PC-9 (cell line): Measurements from ENCODE around the gene TMCC1. TPM values are rescaled to one million over a fixed set of nuclear protein-coding genes. Genes with fewer than 3 reads are reported as not detected.

Experiments
- BruUV-seq: library from RNA; stranded (reverse); fragments of 400-500 nt; replicated peaks from 2 replicates; lab custom pipeline; 2021; lab: Mats Ljungman, UMichigan
- CTCF ChIA-PET: fragments of 300-600 bp; sonication (Branson Sonifier 250); formaldehyde crosslinking; loops from one replicate; lab custom pipeline; 2022; ENCODE audit warnings: antibody characterized with exemption; lab: Charles Lee
- POLR2A ChIA-PET: fragments of 300-600 bp; sonication (Branson Sonifier 250); formaldehyde crosslinking; loops from one replicate; lab custom pipeline; 2022; ENCODE audit warnings: antibody characterized with exemption; ENCODE audit not compliant: unreplicated experiment; lab: Charles Lee
- DNase-seq, 2 experiments: peaks; one replicate each; pipeline versions ENCODE4 v3.0.0 to v3.0.0-alpha.2; 2015 to 2022; ENCODE audit warnings: mixed read lengths in 1 of 2
- H2AFZ ChIP-seq: fragments of 200-600 bp; sonication (generic); 2 replicates; pipeline ENCODE4 v1.8.1; 2017; ENCODE audit warnings: antibody characterized with exemption
- H3F3A ChIP-seq: fragments of 200-600 bp; sonication (generic); 2 replicates; pipeline ENCODE4 v1.8.1; 2017; ENCODE audit warnings: antibody characterized with exemption, mild to moderate bottlenecking, low read depth; ENCODE audit not compliant: insufficient read depth
- H3K27ac ChIP-seq: fragments of 200-600 bp; sonication (generic); 2 replicates; pipeline ENCODE4 v1.6.1; 2016; ENCODE audit warnings: mixed run types
- H3K27me3 ChIP-seq: fragments of 200-600 bp; sonication (generic); 2 replicates; pipeline ENCODE4 v1.6.1; 2016; ENCODE audit warnings: low read depth, mixed run types; ENCODE audit not compliant: insufficient read depth
- H3K36me3 ChIP-seq: fragments of 200-600 bp; sonication (generic); 2 replicates; pipeline ENCODE4 v1.6.1; 2016; ENCODE audit warnings: low read depth, mixed run types
- H3K4me1 ChIP-seq: fragments of 200-600 bp; sonication (generic); replicated peaks from 2 replicates; pipeline ENCODE4 v1.6.1; 2016; ENCODE audit warnings: mixed run types; ENCODE audit not compliant: insufficient read depth
- H3K4me2 ChIP-seq: fragments of 200-600 bp; sonication (generic); 2 replicates; pipeline ENCODE4 v1.6.1; 2017; ENCODE audit warnings: mixed run types
- H3K4me3 ChIP-seq: fragments of 200-600 bp; sonication (generic); 2 replicates; pipeline ENCODE4 v1.6.1; 2016; ENCODE audit warnings: mixed run types
- H3K79me2 ChIP-seq: fragments of 200-600 bp; sonication (generic); 2 replicates; pipeline ENCODE4 v1.6.1; 2017; ENCODE audit warnings: low read depth, mixed run types
- H3K9me2 ChIP-seq: fragments of 200-600 bp; sonication (generic); 2 replicates; pipeline ENCODE4 v1.8.1; 2017; ENCODE audit warnings: mild to moderate bottlenecking; ENCODE audit not compliant: insufficient read depth
- H3K9me3 ChIP-seq: fragments of 200-600 bp; sonication (generic); 2 replicates; pipeline ENCODE4 v1.8.1; 2016; ENCODE audit warnings: low read depth; ENCODE audit not compliant: insufficient read depth
- H4K20me1 ChIP-seq: fragments of 200-600 bp; sonication (generic); 2 replicates; pipeline ENCODE4 v1.8.1; 2017; ENCODE audit not compliant: insufficient read depth
- EZH2 ChIP-seq: fragments of 200-600 bp; sonication (generic); IDR thresholded peaks from 2 replicates; pipeline ENCODE4 v1.8.0; 2017; ENCODE audit warnings: antibody characterized with exemption, low read depth
- intact Hi-C: fragments of 100-400 bp; cut with micrococcal nuclease; formaldehyde crosslinking; loops from one replicate; pipeline ENCODE4 v1.10.0; 2022; ENCODE audit not compliant: unreplicated experiment
- total RNA-seq: library from RNA; stranded (reverse); gene quantifications from 2 replicates; pipeline ENCODE4 v1.2.3, GENCODE V29; 2021
- TF ChIP-seq, protein P1 (sequence below): fragments of 200-600 bp; sonication (generic); conservative IDR thresholded peaks from 2 replicates; pipeline ENCODE4 v1.6.1; 2017; ENCODE audit warnings: mixed run types, antibody characterized with exemption, mild to moderate bottlenecking, moderate library complexity

The TMCC1 gene
- total RNA-seq, 1 experiment from 2014 or later, result 41.4 TPM

DNA sequence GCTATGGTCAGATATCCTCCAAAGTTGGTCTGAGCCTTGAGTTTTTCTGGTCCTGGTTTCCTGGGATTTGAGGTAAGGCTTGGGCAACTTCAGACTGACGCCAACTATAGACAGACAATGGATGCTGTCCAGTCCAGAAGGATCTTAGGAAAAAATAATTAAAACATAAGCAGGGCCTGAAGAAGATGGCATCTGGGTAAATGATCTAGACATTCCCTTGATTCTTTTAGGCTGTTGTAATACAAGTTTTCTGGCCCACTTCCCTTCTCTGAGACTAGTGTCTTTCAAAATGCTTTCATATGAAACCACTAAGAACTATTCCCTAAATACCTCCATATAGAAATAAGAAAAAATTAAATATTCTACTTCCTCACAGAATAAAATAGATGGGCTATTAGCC, 239.4 kb downstream of the TMCC1 start:
- BruUV-seq, result no TSS peak
- TF ChIP-seq, protein P1, sequence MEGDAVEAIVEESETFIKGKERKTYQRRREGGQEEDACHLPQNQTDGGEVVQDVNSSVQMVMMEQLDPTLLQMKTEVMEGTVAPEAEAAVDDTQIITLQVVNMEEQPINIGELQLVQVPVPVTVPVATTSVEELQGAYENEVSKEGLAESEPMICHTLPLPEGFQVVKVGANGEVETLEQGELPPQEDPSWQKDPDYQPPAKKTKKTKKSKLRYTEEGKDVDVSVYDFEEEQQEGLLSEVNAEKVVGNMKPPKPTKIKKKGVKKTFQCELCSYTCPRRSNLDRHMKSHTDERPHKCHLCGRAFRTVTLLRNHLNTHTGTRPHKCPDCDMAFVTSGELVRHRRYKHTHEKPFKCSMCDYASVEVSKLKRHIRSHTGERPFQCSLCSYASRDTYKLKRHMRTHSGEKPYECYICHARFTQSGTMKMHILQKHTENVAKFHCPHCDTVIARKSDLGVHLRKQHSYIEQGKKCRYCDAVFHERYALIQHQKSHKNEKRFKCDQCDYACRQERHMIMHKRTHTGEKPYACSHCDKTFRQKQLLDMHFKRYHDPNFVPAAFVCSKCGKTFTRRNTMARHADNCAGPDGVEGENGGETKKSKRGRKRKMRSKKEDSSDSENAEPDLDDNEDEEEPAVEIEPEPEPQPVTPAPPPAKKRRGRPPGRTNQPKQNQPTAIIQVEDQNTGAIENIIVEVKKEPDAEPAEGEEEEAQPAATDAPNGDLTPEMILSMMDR, result no peak
- TF ChIP-seq EZH2, result no peak
- peaks cover 78% of the 10 kb centered on the region for H3K79me2 ChIP-seq
- ChIA-PET POLR2A (no interaction called here), CTCF (no interaction called here)
- peaks cover 37% of the 10 kb centered on the region for H3F3A ChIP-seq
- peaks cover 33% of the 10 kb centered on the region; the same call in 1 of the 2 replicates for H3K36me3 ChIP-seq
- no peak overlapping the region for H3K4me2 ChIP-seq
- no peaks in the 10 kb centered on the region for H3K9me3 ChIP-seq
- intact Hi-C loops, result no loop called here
- no peaks in the 10 kb centered on the region for H3K27me3 ChIP-seq
- peaks cover 84% of the 10 kb centered on the region for H3K4me1 ChIP-seq
- DNase-seq, result no peak
- H2AFZ ChIP-seq, result no peak overlapping the region
- no peaks in the 10 kb centered on the region for H4K20me1 ChIP-seq
- H3K4me3 ChIP-seq, result no peak overlapping the region
- H3K9me2 ChIP-seq, result no peaks in the 10 kb centered on the region
- no peak overlapping the region for H3K27ac ChIP-seq

DNA sequence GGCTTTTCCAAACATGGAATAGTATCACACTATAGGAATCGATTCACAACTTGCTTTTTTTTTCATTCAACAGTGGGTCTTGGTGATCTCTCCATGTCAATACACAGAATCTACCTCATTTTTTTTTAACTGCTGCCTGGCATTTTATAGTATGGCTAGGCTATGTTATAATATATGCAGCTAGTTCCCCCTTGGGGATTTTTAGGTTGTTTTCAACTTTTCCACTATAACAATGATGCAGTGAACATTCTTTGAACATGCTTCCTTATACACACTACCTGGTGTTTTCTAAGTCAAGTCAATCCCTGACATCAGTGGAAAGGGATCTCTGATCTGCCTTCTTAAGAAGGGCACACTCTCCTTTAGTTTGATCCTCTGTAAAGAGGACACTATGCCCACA, 240.5 kb downstream of the TMCC1 start:
- no peaks in the 10 kb centered on the region for H3K27me3 ChIP-seq
- ChIA-PET CTCF (no interaction called here), POLR2A (no interaction called here)
- no peak overlapping the region for H2AFZ ChIP-seq
- H3K9me3 ChIP-seq, result no peaks in the 10 kb centered on the region
- no peaks in the 10 kb centered on the region for H3K9me2 ChIP-seq
- H3K27ac ChIP-seq, result peak overlapping the region; percentile 91
- H3F3A ChIP-seq, result peaks cover 35% of the 10 kb centered on the region
- intact Hi-C loops, result no loop called here
- H3K79me2 ChIP-seq, result peaks cover 78% of the 10 kb centered on the region
- peaks cover 36% of the 10 kb centered on the region; the same call in 1 of the 2 replicates for H3K36me3 ChIP-seq
- TF ChIP-seq EZH2, result no peak
- TF ChIP-seq, protein P1, result no peak
- peaks cover 77% of the 10 kb centered on the region for H3K4me1 ChIP-seq
- BruUV-seq, result no TSS peak
- DNase-seq, result no peak
- peak overlapping the region; percentile 71 for H3K4me2 ChIP-seq
- no peak overlapping the region for H3K4me3 ChIP-seq
- H4K20me1 ChIP-seq, result no peaks in the 10 kb centered on the region

DNA sequence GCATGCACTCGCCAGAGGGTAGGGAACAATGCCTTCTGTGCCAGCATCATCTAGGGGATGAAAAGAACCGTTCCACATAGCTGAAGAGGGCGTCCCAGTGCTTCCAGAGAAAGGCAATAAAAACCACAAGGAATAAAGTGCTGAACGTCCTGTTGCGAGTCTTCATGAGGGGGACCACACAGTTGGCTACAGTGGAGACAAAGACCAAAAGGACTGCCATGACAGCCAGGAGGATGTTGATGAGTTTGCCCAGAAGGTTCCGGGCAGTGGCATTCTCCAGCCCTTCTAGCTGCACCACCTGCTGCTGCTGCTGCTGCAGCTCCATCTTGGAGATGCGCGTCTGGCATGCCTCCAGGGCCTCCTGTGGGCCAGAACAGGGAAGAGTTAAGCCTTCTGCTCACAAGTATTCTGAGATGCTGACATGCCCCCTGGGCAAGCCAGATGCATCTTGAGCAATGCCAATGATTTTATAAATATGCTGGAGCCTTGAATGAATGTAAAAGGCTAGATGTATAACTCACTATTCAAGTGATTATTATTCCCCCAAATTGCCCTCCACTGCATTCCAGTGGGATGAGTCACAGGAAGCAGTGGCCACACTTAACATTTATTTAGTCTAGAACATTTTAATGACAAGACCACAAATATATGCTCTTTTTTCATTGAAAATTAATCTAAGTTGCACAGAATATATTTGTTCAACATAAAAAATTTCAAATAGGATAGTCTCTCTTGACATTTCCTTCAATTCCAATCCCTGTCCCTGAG, 241.9 kb downstream of the TMCC1 start:
- POLR2A ChIA-PET, result interaction anchor here (0.6 kb wide), 2 partner anchors 10 to 142 kb away, joined by 3 to 7 read pairs; no protein-coding TSS in a partner anchor
- Histone ChIP-seq H3K27ac (peak overlapping the region; percentile 91), H2AFZ (no peak overlapping the region), H3K4me3 (peak overlapping the region; percentile 11; the same call in 1 of the 2 replicates), H3K79me2 (peaks cover 75% of the 10 kb centered on the region), H3K4me2 (peak overlapping the region; percentile 71), H3K36me3 (peaks cover 44% of the 10 kb centered on the region; the same call in 1 of the 2 replicates), H3K4me1 (peaks cover 63% of the 10 kb centered on the region), H3K9me2 (no peaks in the 10 kb centered on the region), H3F3A (peaks cover 38% of the 10 kb centered on the region), H3K9me3 (no peaks in the 10 kb centered on the region), H4K20me1 (no peaks in the 10 kb centered on the region), H3K27me3 (no peaks in the 10 kb centered on the region)
- DNase-seq, result peak; percentile 83 to 95
- intact Hi-C loops, result loop anchor here (1.0 to 2.0 kb wide), 6 partner anchors 12 to 283 kb away; no protein-coding TSS in a partner anchor
- TF ChIP-seq, protein P1, result no peak; the same call in 1 of the 2 replicates
- no peak for TF ChIP-seq EZH2
- CTCF ChIA-PET, result interaction anchor here (0.6 to 1.6 kb wide), 3 partner anchors 12 to 178 kb away, joined by 3 to 6 read pairs (median 3); no protein-coding TSS in a partner anchor
- no TSS peak for BruUV-seq
